HG02973 (cell line): Measurements from ENCODE around the gene OR4D2.

ENCODE experiments used
- ATAC-seq: cut with Tn5 transposase; IDR thresholded peaks from one replicate; pipeline ENCODE4 v1.9.1; 2021; ENCODE audit warnings: moderate library complexity; ENCODE audit not compliant: unreplicated experiment

The OR4D2 gene

GRCh38 chr17:58172369-58173071, 5.7 kb downstream of the OR4D2 start:
- no peak for ATAC-seq

- ATAC-seq = no peak
These were observed 8.1 kb downstream of the OR4D2 start for GRCh38 chr17:58174871-58175270.

DNA sequence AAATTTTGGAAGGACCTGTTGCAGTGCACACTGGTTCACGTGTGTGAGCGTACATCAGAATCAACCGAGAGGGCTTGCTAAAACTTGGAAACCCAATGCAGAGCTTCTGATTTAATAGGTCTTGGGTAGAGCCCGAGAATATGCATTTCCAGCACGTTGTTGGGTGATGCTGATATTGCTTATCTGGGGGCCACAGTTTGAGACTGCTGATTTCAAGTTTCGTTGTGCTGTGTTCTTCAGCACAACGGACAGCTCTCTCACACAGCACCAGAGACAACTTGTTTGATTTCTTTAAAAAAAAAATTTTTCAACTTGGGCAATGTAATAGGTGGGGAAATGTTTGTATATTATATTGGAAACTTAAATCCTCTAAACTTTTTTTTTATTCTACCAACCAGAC, 9.4 kb downstream of the OR4D2 start:
- no peak for ATAC-seq

DNA sequence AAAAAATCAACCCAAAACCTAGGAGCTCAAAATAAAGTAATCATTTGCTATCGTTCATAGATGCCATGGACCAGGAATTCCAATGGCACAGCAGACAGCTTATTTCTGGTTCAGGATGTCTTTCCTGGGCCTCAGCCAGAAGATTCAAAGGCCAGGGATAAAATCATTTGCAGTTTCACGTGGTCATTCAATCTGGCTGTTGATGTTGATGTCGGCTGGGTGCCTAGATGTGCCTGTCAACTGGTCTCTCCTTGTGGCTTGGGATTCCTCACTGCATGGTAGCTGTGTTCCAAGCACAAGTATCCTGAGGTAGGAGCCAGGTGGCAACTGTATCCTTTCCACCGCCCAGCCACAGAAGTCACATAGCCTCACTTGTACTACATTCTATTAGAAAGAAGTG, 15.0 kb downstream of the OR4D2 start:
- no peak for ATAC-seq

GRCh38 chr17:58183514-58183913, 16.7 kb downstream of the OR4D2 start:
- no peak for ATAC-seq

GRCh38 chr17:58184308-58184985, 17.7 kb downstream of the OR4D2 start:
- no peak for ATAC-seq

DNA sequence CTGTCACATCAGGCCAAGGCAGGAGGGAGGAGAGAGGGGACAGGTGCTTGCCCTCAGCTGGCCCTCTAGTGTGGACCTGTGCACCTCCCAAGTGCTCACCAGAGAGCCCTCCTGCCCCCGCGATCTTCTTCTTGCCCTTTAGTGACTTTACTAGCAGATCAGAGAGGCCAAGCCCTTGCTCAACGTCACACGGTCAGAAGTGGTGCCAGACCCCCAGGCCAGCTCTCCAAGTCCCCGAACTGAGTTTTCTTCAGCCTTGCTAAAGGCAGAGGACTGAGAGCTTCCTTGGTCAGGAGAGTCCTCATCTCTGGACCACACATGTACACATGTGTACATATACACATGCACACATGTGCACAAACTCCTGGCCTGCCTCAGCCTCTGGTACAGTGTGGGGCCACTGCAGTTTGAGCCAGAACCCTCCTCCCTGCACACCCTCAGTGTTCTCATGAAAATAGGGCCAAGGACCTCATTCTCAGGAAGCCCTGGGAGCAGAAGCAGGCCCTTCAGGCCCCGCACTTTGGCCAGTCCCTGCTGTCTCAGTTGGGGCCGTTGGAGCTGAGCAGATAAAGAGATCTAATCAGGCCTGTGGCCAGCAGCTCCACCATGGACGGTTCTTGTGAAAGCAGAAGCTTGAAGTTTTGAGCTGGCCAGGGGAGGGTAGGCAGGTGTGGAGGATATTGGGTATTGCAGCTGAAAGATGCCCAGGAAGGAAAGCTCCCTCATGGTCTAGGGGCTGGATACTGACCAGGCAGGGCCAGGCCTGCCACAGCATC, 18.4 kb downstream of the OR4D2 start:
- no peak for ATAC-seq

DNA sequence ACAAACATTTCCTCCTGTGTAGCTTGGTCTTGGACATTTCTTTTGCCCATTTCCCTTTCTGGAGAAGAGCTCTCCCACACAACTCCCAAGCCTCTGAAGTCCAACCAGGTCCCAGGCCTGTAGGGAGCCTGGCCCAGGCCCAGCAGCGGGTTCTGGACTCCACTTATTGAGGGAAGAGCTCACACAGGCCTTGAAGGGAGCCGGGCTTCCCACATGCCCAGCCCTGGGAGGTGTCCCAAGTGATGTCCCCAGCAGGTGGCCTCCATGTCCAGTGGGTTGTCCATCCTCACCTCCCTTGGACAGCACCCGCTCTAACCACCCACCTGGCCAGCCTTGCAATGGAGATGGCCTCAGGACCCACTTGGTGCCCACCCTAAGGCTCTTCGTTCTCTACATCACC, 19.8 kb downstream of the OR4D2 start:
- ATAC-seq = no peak

- ATAC-seq = no peak
These were observed 20.3 kb downstream of the OR4D2 start for GRCh38 chr17:58187063-58187462.

GRCh38 chr17:58187675-58188074, 20.9 kb downstream of the OR4D2 start:
- no peak for ATAC-seq

DNA sequence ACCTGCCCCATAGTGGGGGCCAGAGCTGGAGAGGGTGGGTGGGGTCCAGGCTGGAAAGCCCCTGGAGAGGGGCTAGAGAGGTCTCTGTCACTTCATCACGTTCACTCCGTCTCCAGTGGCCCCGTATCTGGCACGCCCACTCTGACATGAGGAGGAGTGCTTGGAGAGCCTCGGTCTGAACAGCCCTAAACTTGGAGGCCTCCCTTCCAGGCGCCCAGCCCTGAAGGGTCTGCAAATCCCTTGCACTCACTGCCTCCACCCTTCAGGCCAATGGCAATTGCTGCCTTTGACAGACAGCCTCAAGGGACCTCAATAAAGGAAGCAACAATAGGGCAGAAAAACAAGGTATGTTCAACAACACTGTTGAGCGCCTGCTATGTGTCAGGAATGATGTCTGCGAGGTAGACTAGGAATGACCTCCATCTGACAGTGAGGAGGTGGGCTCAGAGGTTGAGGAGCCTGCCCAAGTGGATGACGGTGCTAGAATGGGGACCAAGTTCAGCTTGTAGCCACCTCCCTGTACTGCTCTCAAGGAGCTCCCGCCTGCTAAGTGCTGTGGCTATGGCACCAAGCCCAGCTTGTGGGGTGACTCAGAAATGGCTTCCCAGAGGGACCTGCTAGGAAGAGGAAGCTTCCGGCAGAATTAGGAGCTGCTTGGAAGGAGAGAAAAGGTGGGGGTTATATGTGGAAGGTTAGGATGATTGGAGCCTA, 22.8 kb downstream of the OR4D2 start:
- no peak for ATAC-seq

- ATAC-seq = no peak
These were observed 24.6 kb downstream of the OR4D2 start for GRCh38 chr17:58191241-58191896.

DNA sequence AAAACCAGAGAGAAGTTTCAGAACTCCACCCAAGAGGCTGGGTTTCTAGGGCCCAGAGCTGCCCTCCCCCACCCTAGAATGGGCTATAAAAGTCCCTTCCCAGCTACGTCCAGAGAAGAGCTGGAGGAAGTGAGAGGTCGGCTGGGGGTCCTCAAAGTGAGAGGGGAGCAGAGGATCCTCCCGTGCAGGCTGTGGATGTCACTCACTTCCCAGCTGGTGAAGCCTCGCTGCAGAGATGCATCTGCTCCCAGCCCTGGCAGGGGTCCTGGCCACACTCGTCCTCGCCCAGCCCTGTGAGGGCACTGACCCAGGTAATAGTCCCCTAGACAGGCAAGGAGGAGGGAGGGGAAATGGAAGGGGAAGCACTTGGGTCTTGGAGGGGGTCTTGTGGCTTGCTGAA, 25.8 kb downstream of the OR4D2 start, which contains the start of gene EPX:
EPX (plus strand) TSS at position 115 of the 400 bp plus-strand sequence; CDS start at position 236, 121 bp downstream.
- no peak for ATAC-seq

DNA sequence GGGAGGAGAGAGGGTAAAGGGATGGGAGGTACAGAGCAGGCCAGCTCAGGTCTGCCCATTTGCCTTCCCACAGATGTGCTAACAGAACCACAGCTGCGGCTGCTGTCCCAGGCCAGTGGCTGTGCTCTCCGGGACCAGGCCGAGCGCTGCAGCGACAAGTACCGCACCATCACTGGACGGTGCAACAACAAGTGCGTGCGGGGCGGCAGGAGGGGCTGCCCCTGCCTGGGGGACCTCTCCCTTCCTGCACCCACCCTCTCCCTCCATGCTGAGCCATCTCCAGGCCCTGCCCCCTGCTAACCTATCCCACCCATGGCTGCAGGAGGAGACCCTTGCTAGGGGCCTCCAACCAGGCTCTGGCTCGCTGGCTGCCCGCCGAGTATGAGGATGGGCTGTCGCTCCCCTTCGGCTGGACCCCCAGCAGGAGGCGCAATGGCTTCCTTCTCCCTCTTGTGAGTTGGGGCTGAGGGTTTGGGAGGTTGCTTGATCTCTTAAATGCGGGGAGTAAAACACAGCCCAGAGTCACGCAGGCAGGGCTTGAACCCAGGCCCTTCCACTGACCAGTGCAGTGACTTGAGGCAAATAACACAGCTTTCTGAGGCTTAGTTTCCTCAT, 27.0 kb downstream of the OR4D2 start:
- no peak for ATAC-seq

DNA sequence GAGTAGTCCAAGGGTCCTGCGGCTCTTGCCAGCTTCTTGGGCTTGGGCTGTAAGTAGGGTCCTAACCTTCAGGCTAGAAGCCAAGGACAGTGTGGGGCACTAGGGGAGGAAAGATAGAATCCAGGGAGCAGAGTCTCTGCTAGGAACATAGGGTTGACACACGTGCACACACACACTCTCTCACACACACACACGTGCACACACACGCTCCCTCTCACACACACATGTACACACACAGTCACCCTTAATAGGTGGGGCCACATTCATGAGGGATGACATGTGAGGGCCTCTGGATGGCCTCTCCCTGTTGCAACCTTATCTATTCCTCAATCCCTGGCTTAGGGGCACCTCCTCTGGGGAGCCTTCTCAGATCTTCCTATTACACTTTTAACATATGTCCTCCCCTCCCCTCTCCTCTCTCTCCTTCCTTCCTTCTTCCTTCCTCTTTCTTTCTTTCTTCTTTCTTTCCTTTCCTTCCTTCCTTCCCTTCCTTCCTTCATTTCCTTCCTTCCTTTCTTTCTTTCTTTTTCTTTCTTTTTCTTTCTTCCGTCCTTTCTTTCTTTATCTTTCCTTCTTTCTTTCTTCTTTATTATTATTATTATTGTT, 28.8 kb downstream of the OR4D2 start:
- no peak for ATAC-seq

- ATAC-seq = no peak
These were observed 29.8 kb downstream of the OR4D2 start for GRCh38 chr17:58196610-58197009.

- ATAC-seq = no peak
These were observed 33.3 kb downstream of the OR4D2 start for GRCh38 chr17:58200024-58200633.

GRCh38 chr17:58202859-58203258, 36.1 kb downstream of the OR4D2 start:
- no peak for ATAC-seq

DNA sequence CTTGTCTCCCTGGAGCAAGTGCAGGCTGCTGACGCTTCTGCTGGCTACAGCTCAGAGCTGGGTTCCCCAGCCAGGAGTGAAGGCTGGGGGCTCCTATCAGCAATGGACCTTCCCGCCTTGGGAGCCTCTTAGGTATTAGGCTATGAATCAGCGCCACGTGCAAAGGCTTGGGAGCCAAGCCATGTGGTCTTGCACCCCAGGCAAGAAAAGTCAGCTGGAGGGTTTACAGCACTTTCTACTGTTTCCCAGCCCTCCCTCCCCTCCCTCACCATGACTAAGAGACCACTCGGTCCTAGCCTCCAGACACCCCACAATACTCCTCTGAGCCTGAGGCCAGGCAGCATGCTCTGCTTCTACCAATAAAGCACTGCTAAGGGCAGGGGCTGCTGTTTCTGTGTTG, 38.0 kb downstream of the OR4D2 start:
- no peak for ATAC-seq
